NCI-H1092 (cell line): ENCODE measurements around the gene SLC25A6.
"Not testable (repeated sequence)": the region's sequence is repeated elsewhere in the genome, so short reads cannot be mapped to it uniquely, and the experiment has no call there.

Source experiments
- DNase-seq: peaks from one replicate; lab custom pipeline; 2025; lab: John Stamatoyannopoulos, UW

The SLC25A6 gene

GRCh38 chrX:1389993-1390285, 2.0 kb downstream of the SLC25A6 start:
- DNase-seq, result no peak

GRCh38 chrX:1389181-1389992, 2.5 kb downstream of the SLC25A6 start:
- DNase-seq, result no peak

- no peak for DNase-seq
These were observed 3.3 kb downstream of the SLC25A6 start for GRCh38 chrX:1388651-1389050.

- no peak for DNase-seq
These were observed 4.7 kb downstream of the SLC25A6 start for GRCh38 chrX:1387141-1387776.

- no peak for DNase-seq
These were observed 5.4 kb downstream of the SLC25A6 start for GRCh38 chrX:1386338-1387127.

- no peak for DNase-seq
These were observed 6.4 kb downstream of the SLC25A6 start for GRCh38 chrX:1385253-1386223.

- DNase-seq, result no peak
These were observed 7.2 kb downstream of the SLC25A6 start for GRCh38 chrX:1384658-1385252.

GRCh38 chrX:1380672-1381233, 11.2 kb downstream of the SLC25A6 start:
- no peak for DNase-seq

- DNase-seq, result no peak
These were observed 13.6 kb downstream of the SLC25A6 start for GRCh38 chrX:1378306-1378759.

- no peak for DNase-seq
These were observed 23.6 kb downstream of the SLC25A6 start for GRCh38 chrX:1368385-1368698.

- DNase-seq, result not testable (repeated sequence)
These were observed 25.6 kb downstream of the SLC25A6 start for GRCh38 chrX:1366363-1366762.

GRCh38 chrX:1361910-1362309, 30.0 kb downstream of the SLC25A6 start:
- no peak for DNase-seq

- DNase-seq, result no peak
These were observed 30.6 kb downstream of the SLC25A6 start for GRCh38 chrX:1361275-1361674.

GRCh38 chrX:1360171-1360570, 31.7 kb downstream of the SLC25A6 start:
- no peak for DNase-seq

- no peak for DNase-seq
These were observed 32.4 kb downstream of the SLC25A6 start for GRCh38 chrX:1359477-1359873.

GRCh38 chrX:1358793-1359476, 33.0 kb downstream of the SLC25A6 start:
- DNase-seq, result no peak

- DNase-seq, result no peak
These were observed 33.9 kb downstream of the SLC25A6 start for GRCh38 chrX:1357993-1358392.

- no peak for DNase-seq
These were observed 36.5 kb downstream of the SLC25A6 start for GRCh38 chrX:1355131-1356046.
